GM04504 (cell line): ENCODE results near the gene WNT3A.

Experiments used
- DNase-seq: peaks from one replicate; pipeline ENCODE4 v3.0.0-alpha.2; 2012; ENCODE audit warnings: low read depth

WNT3A gene

GRCh38 chr1:228100822-228101613 lies 94.2 kb downstream of the WNT3A start:
- DNase-seq: no peak

- no peak for DNase-seq
Observed at GRCh38 chr1:228101614-228101993, 94.8 kb downstream of the WNT3A start.

- DNase-seq: no peak
Observed at GRCh38 chr1:228101994-228102790, 95.4 kb downstream of the WNT3A start.

- DNase-seq: peak; percentile 77
Observed at GRCh38 chr1:228102791-228103620, 96.2 kb downstream of the WNT3A start, which contains the start of gene C1orf35. Gene C1orf35 (minus strand): TSS chr1:228103325. CDS start chr1:228103227, 98 bp downstream.

- DNase-seq: no peak
Observed at GRCh38 chr1:228104526-228105269, 97.9 kb downstream of the WNT3A start.

- DNase-seq: no peak
Observed at GRCh38 chr1:228105270-228105995, 98.6 kb downstream of the WNT3A start.

- no peak for DNase-seq
Observed at GRCh38 chr1:228105996-228106799, 99.4 kb downstream of the WNT3A start.

- DNase-seq: no peak
Observed at GRCh38 chr1:228106800-228107054, 99.9 kb downstream of the WNT3A start.

- DNase-seq: no peak
Observed at GRCh38 chr1:228107636-228108035, 100.8 kb downstream of the WNT3A start.

GRCh38 chr1:228108055-228108690 lies 101.4 kb downstream of the WNT3A start:
- no peak for DNase-seq

GRCh38 chr1:228108742-228109072 lies 101.9 kb downstream of the WNT3A start:
- no peak for DNase-seq

- peak; percentile 88 for DNase-seq
Observed at GRCh38 chr1:228109073-228109961, 102.5 kb downstream of the WNT3A start, which contains the start of gene MRPL55. Gene MRPL55 (minus strand): TSS chr1:228109299. CDS start chr1:228108260, 1,039 bp downstream.

GRCh38 chr1:228109962-228110488 lies 103.2 kb downstream of the WNT3A start:
- no peak for DNase-seq

GRCh38 chr1:228110556-228110955 lies 103.8 kb downstream of the WNT3A start:
- DNase-seq: no peak
